Common myeloid progenitor, CD34-positive (primary cell): ENCODE results near the gene NOXA1.
"Not testable (repeated sequence)": the region's sequence is repeated elsewhere in the genome, so short reads cannot be mapped to it uniquely, and the experiment has no call there.

ENCODE experiments used
- CTCF ChIA-PET: fragments of 350-600 bp; sonication (Branson Sonifier 250); formaldehyde crosslinking; loops from one replicate; lab custom pipeline; 2021; ENCODE audit warnings: antibody characterized with exemption; lab: Charles Lee
- POLR2A ChIA-PET: fragments of 350-600 bp; sonication (Branson Sonifier 250); formaldehyde crosslinking; loops from one replicate; lab custom pipeline; 2021; ENCODE audit warnings: antibody characterized with exemption; lab: Charles Lee
- DNase-seq, 3 donors: peaks; one replicate each; pipeline versions ENCODE4 v3.0.0 to v3.0.0-alpha.2; 2013
- H3K27ac ChIP-seq, 2 experiments: 1 replicate in 1 of 2; 2 replicates in 1 of 2; pipeline ENCODE4 v1.7.0; 2013; ENCODE audit warnings: inconsistent platforms in 2 of 2, low read length in 2 of 2, mild to moderate bottlenecking in 2 of 2, low read depth in 1 of 2, moderate library complexity in 1 of 2; ENCODE audit not compliant: severe bottlenecking in 2 of 2, insufficient read depth in 1 of 2, poor library complexity in 1 of 2
- H3K27me3 ChIP-seq, 5 experiments: replicated peaks in 2 of 5; 1 replicate in 3 of 5; 2 replicates in 2 of 5; pipeline versions ENCODE4 v1.6.1 to v1.7.0; 2013; ENCODE audit warnings: low read length in 4 of 5, mild to moderate bottlenecking in 2 of 5, moderate library complexity in 2 of 5, inconsistent platforms in 1 of 5; ENCODE audit not compliant: insufficient read depth in 5 of 5, control insufficient read depth in 4 of 5
- H3K36me3 ChIP-seq, 4 experiments: 1 replicate in 2 of 4; 2 replicates in 2 of 4; pipeline versions ENCODE4 v1.6.1 to v1.7.0; 2013; ENCODE audit warnings: low read length in 3 of 4, control low read depth in 1 of 4, mild to moderate bottlenecking in 1 of 4; ENCODE audit not compliant: control insufficient read depth in 4 of 4, insufficient read depth in 4 of 4
- H3K4me1 ChIP-seq, 4 experiments: 1 replicate in 3 of 4; 2 replicates in 1 of 4; pipeline versions ENCODE4 v1.6.1 to v1.7.1; 2013; ENCODE audit warnings: low read length in 3 of 4, mild to moderate bottlenecking in 3 of 4, control low read depth in 1 of 4, inconsistent platforms in 1 of 4, moderate library complexity in 1 of 4; ENCODE audit not compliant: control insufficient read depth in 4 of 4, insufficient read depth in 4 of 4; ENCODE audit errors: control extremely low read depth in 1 of 4
- H3K4me3 ChIP-seq, 7 experiments: 1 replicate in 4 of 7; 2 replicates in 3 of 7; pipeline versions ENCODE4 v1.5.1 to v1.7.0; 2013; ENCODE audit warnings: mild to moderate bottlenecking in 7 of 7, low read length in 6 of 7, moderate library complexity in 6 of 7, inconsistent platforms in 2 of 7, low read depth in 2 of 7, control low read depth in 1 of 7; ENCODE audit not compliant: insufficient read depth in 4 of 7, control insufficient read depth in 1 of 7; ENCODE audit errors: extremely low read depth in 1 of 7
- H3K9me3 ChIP-seq, 5 experiments: 1 replicate in 4 of 5; 2 replicates in 1 of 5; pipeline versions ENCODE4 v1.6.1 to v1.7.1; 2013; ENCODE audit warnings: low read length in 4 of 5, mild to moderate bottlenecking in 2 of 5, inconsistent platforms in 1 of 5, low read depth in 1 of 5, moderate library complexity in 1 of 5; ENCODE audit not compliant: control insufficient read depth in 4 of 5, insufficient read depth in 2 of 5; ENCODE audit errors: control extremely low read depth in 1 of 5
- WGBS: methylation state at CpG from one replicate; pipeline ENCODE4 v1.1.5; 2013; ENCODE audit not compliant: insufficient coverage; 5-methylcytosine and 5-hydroxymethylcytosine counted together

Gene NOXA1

DNA sequence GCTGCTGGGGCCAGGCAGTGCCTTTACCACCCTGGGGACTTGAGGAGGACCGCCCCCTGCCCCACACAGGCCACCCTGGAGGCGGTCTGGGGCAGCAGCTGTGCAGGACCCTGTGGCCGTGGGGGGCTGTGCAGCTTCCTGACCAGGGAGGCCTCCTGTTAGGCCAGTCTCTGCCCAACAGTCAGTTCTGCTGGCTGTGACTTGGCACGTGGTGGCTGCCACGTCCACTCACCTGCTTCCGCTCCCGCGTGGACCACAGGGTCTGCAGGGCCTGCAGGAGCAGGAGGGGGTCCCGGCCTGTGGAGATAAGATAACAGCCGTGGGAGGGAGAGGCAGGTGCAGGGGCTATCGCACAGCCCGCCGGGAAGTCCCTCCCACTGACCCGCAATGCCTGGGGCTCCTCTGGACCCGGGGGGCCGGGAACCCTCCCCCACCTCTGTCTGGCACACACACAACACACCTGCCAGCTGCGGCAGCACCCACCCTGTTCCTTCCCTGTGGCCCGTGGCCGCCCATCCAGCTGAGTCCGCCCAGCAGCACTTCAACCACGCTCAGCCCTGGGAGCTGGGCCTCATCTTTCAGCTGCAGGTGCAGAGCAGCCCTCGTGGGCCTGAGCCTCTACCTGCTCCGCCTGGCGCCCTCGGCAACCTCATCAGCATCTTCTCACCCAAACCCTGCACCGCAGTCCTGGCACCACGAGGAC lies 40.0 kb upstream of the NOXA1 start:
- CTCF ChIA-PET, result interaction anchor here (1.4 kb wide), 2 partner anchors 8 to 13 kb away, joined by 3 read pairs; no protein-coding TSS in a partner anchor
- peaks cover 0 to 29% (median 20%) of the 10 kb centered on the region in 4 experiments for H3K4me1 ChIP-seq
- peaks cover 0 to 9% (median 2%) of the 10 kb centered on the region in 5 experiments for H3K9me3 ChIP-seq
- 62% methylated on average over 18 of the region's 27 CpGs for WGBS
- POLR2A ChIA-PET, result interaction anchor here (0.9 to 1.2 kb wide), 2 partner anchors 27 to 81 kb away, joined by 4 to 6 read pairs; partner anchors contain the start of gene NRARP
- H3K36me3 ChIP-seq, result peaks cover 0 to 5% (median 0%) of the 10 kb centered on the region in 4 experiments
- H3K27ac ChIP-seq, result no peak overlapping the region
- DNase-seq, result peak in 2 of 3 donors; percentile 31 to 62
- no peak overlapping the region for H3K4me3 ChIP-seq
- H3K27me3 ChIP-seq, result no peaks in the 10 kb centered on the region

DNA sequence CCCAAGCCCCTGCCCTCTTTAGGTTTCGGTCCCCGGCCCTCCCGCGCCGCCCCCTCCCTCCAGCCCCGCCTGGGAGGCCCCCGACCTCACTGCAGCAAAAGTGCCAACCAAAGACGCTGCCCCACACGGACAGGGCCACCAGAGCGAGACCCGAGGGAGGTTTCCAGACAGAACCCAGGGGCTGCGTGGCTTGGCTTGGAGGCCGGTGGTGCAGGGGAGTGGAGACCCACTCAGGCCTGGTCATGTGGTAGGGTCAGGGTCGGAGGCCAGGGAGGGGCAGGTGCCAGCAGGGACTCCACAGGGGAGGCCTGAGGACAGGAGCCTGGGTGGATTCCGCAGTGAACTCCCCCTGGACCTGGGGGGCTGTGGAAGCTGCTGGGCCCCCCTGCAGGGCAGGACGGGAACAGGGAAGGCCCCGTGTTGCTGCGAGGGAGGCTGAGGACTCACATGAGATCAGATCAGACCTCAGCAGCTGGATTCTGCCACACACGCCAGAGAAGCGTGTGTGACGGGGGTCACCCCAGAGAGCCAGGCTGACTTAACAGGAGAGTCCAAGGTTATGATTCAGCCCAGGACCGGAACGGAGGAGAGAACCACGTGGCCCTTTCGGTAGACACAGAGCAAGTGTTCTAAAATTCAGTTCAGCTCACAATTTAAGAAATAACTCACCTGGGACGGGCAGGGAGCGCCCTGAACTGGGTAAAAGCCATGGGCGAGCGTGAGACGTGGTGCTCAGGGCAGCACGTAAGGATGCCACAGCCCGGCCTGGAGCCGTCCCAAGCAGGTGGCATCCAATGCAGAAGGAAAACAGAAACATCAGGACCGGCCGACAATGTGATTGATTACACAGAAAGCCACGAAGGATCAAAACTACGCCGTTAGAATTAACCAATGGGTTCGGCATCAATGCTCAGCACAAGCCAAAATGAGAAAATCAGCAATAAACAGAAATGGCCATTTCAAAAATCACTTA lies 39.1 kb upstream of the NOXA1 start:
- POLR2A ChIA-PET, result interaction anchor here (1.2 kb wide), 1 partner anchor 82 kb away, joined by 4 read pairs; the partner anchor contains the start of gene NRARP
- no peak for DNase-seq
- CTCF ChIA-PET, result interaction anchor here (1.4 kb wide), 2 partner anchors 8 to 12 kb away, joined by 3 read pairs; no protein-coding TSS in a partner anchor
- 95% methylated on average over 33 of the region's 39 CpGs for WGBS
- Histone ChIP-seq H3K4me3 (no peak overlapping the region), H3K27me3 (no peaks in the 10 kb centered on the region), H3K4me1 (peaks cover 0 to 31% (median 22%) of the 10 kb centered on the region in 4 experiments), H3K27ac (no peak overlapping the region), H3K36me3 (peaks cover 0 to 5% (median 0%) of the 10 kb centered on the region in 4 experiments), H3K9me3 (peaks cover 0 to 9% (median 2%) of the 10 kb centered on the region in 5 experiments)

DNA sequence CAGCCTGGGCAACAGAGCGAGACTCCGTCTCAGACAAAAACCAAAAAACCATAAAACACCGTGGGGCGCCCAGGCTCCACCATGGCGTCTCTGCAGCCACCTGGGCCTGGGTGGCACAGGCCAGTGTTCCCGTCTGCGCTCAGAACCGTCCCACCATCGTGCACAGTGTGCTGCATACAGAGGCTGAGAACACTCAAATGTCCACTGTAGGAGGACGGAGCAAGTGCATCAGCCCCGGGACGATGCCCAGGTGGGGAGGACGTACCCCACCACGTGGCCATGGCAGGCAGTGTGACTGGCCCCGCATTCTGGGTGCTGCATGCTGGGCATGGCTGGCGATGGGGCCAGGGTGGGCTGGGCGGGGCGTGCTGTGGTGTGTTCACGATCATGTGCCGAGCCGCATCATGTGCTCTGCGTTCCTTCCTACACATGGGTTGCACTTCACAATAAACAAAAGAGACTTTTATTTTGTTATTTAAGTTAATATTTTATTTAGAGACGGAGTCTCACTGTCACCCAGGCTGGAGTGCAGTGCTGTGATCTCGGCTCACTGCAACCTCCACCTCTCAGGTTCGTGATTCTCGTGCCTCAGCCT lies 38.0 kb upstream of the NOXA1 start:
- no peaks in the 10 kb centered on the region for H3K27me3 ChIP-seq
- DNase-seq, result no peak
- ChIA-PET POLR2A (no interaction called here), CTCF (interaction anchor here (1.1 kb wide), 1 partner anchor 11 kb away, joined by 3 read pairs; no protein-coding TSS in a partner anchor)
- no peak overlapping the region for H3K4me3 ChIP-seq
- WGBS, result 95% methylated on average over 20 of the region's 26 CpGs
- H3K36me3 ChIP-seq, result peaks cover 0 to 4% (median 0%) of the 10 kb centered on the region in 4 experiments
- no peaks in the 10 kb centered on the region for H3K9me3 ChIP-seq
- no peak overlapping the region for H3K27ac ChIP-seq
- H3K4me1 ChIP-seq, result peaks cover 0 to 31% (median 22%) of the 10 kb centered on the region in 4 experiments

DNA sequence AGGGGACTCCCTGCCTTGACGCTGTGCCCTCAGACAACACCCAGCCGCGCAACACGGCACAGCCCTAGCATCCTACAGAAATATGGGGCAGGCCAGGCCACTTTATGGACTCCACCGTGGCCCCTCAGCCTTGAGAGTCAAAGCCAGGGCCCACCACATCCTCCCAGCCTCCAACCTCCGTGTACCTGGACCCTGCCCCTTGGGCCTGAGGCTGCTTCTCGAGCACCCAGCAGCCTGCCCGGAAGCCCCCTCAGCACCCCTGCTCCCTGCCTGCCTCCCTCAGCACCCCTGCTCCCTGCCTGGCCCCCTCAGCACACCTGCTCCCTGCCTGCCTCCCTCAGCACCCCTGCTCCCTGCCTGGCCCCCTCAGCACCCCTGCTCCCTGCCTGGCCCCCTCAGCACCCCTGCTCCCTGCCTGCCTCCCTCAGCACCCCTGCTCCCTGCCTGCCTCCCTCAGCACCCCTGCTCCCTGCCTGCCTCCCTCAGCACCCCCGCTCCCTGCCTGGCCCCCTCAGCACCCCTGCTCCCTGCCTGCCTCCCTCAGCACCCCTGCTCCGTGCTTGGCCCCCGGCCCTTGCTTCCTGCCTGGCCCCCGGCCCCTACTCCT lies 36.6 kb upstream of the NOXA1 start:
- H3K27me3 ChIP-seq, DNase-seq, POLR2A ChIA-PET, H3K36me3 ChIP-seq, H3K27ac ChIP-seq, H3K9me3 ChIP-seq: not testable (repeated sequence)
- CTCF ChIA-PET, result interaction anchor here (1.1 kb wide), 1 partner anchor 9 kb away, joined by 3 read pairs; no protein-coding TSS in a partner anchor
- WGBS, result 81% methylated on average over 11 of the region's 12 CpGs
- Histone ChIP-seq H3K4me1 (peaks cover 0 to 34% (median 22%) of the 10 kb centered on the region in 4 experiments), H3K4me3 (peak overlapping the region in 1 of 7 experiments; percentile 33)

DNA sequence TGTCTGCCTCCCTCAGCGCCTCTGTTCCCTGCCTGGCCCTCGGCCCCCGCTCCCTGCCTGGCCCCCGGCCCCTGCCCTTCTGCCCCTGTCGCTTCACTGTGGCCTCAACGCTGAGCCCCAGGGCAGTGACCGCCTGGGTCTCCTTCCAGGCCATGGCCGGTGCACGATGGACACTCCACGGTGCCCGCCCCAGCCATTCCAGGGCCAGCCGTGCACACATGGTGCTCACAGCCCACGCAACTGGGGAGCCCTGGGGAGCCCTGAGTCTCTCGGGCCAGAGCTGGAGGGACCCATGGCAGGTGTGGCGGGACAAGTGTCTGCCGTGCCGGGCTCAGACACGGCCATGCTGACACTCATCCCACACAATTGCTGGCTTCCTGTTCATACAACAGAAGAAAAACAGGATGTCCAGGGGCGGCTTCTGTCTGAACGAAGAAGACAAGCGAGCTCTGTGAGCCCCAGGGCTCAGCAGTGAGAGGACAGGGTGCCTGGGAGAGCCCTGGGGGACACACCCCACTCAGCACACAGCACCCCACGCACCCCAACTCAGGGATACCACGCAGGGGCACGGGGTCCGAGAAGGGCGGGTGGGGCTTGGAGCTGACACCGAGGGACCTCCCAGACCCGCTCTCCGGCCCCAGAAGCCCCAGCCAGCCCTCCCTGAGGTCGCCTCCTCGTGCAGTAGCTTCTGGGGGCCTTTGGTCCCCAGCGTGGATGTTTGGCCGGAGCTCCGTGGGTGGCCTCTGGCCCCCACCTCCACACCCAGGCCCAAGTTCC lies 35.9 kb upstream of the NOXA1 start:
- H3K4me3 ChIP-seq, result peak overlapping the region in 3 of 7 experiments; percentile 13 to 40 (median 33)
- H3K27ac ChIP-seq, result no peak overlapping the region
- POLR2A ChIA-PET, result interaction anchor here (1.0 kb wide), 1 partner anchor 85 kb away, joined by 4 read pairs; the partner anchor contains the start of gene NRARP
- peaks cover 0 to 14% (median 4%) of the 10 kb centered on the region in 4 experiments for H3K36me3 ChIP-seq
- no peaks in the 10 kb centered on the region for H3K9me3 ChIP-seq
- WGBS, result 48% methylated on average over 34 of the region's 34 CpGs
- DNase-seq, result peak in 2 of 3 donors; percentile 40 to 53
- no peaks in the 10 kb centered on the region for H3K27me3 ChIP-seq
- CTCF ChIA-PET, result interaction anchor here (0.7 to 1.2 kb wide), 5 partner anchors 10 to 122 kb away, joined by 3 to 4 read pairs (median 3); no protein-coding TSS in a partner anchor
- peaks cover 0 to 34% (median 22%) of the 10 kb centered on the region in 4 experiments for H3K4me1 ChIP-seq
